K562 (cell line): ENCODE results near the gene ARHGAP12. TPM values are rescaled to one million over a fixed set of nuclear protein-coding genes. Genes with fewer than 3 reads are reported as not detected.
A peak's percentile ranks its signal among the peaks of the same experiment; 100 is the strongest.

ENCODE experiments used
- BMI1 ChIP-seq: fragments of 150-350 bp; IDR thresholded peaks from 2 replicates; pipeline ENCODE4 v1.6.1; 2014; ENCODE audit warnings: low read length
- DNMT1 ChIP-seq: fragments of 450-650 bp; IDR thresholded peaks from 2 replicates; pipeline ENCODE4 v1.6.1; 2016; ENCODE audit warnings: antibody characterized with exemption, mild to moderate bottlenecking
- EP400 ChIP-seq: fragments of 450-650 bp; IDR thresholded peaks from 2 replicates; pipeline ENCODE4 v1.6.1; 2017; ENCODE audit warnings: antibody characterized with exemption, mild to moderate bottlenecking, moderate library complexity
- ILK ChIP-seq: fragments of 450-650 bp; IDR thresholded peaks from 2 replicates; pipeline ENCODE4 v1.6.1; 2016; ENCODE audit warnings: missing genetic modification characterization, low read depth, mild to moderate bottlenecking, missing compliant biosample characterization, moderate library complexity, borderline replicate concordance
- NONO ChIP-seq, 2 experiments: fragments of 200-400 bp in 1 of 2; fragments of 450-650 bp in 1 of 2; formaldehyde crosslinking in 1 of 2; IDR thresholded peaks; 2 replicates each; pipeline ENCODE4 v1.6.1; 2017; ENCODE audit warnings: low read depth in 2 of 2, mild to moderate bottlenecking in 2 of 2, moderate library complexity in 2 of 2, low read length in 1 of 2
- NR2F6 ChIP-seq: fragments of 450-650 bp; formaldehyde crosslinking; IDR thresholded peaks from 2 replicates; pipeline ENCODE4 v1.4.0; 2020; ENCODE audit warnings: mild to moderate bottlenecking
- NR3C1 ChIP-seq: sonication (generic); formaldehyde crosslinking; IDR thresholded peaks from 2 replicates; pipeline ENCODE4 v1.8.1; 2022; ENCODE audit warnings: missing genetic modification reagents
- POLR2AphosphoS5 ChIP-seq: IDR thresholded peaks from 2 replicates; pipeline ENCODE4 v1.6.1; 2011; ENCODE audit warnings: mild to moderate bottlenecking, low read depth, low read length, moderate library complexity; ENCODE audit not compliant: control insufficient read depth, insufficient read depth
- SIN3B ChIP-seq: fragments of 450-650 bp; IDR thresholded peaks from 2 replicates; pipeline ENCODE4 v1.6.1; 2017; ENCODE audit warnings: low read depth, mild to moderate bottlenecking, moderate library complexity
- SMARCC2 ChIP-seq: fragments of 450-650 bp; IDR thresholded peaks from 2 replicates; pipeline ENCODE4 v1.6.1; 2017; ENCODE audit warnings: antibody characterized with exemption, moderate library complexity, mild to moderate bottlenecking, low read depth
- SRSF7 ChIP-seq: fragments of 200-400 bp; formaldehyde crosslinking; optimal IDR thresholded peaks from 2 replicates; pipeline ENCODE3; 2017; ENCODE audit warnings: mild to moderate bottlenecking, low read depth, low read length
- TAF7 ChIP-seq: fragments of 450-650 bp; IDR thresholded peaks from 2 replicates; pipeline ENCODE4 v1.6.1; 2016; ENCODE audit warnings: missing genetic modification characterization, missing compliant biosample characterization
- TRIM28 ChIP-seq: fragments of 450-650 bp; IDR thresholded peaks from 2 replicates; pipeline ENCODE4 v1.6.1; 2017
- TSC22D4 ChIP-seq: fragments of 450-650 bp; IDR thresholded peaks from 2 replicates; pipeline ENCODE4 v1.6.1; 2016; ENCODE audit warnings: missing genetic modification characterization, missing biosample characterization, control low read depth
- ZFP1 ChIP-seq: fragments of 450-650 bp; formaldehyde crosslinking; IDR thresholded peaks from 2 replicates; pipeline ENCODE4 v1.4.0; 2020; ENCODE audit warnings: mild to moderate bottlenecking, mixed read lengths
- ZNF586 ChIP-seq: fragments of 450-650 bp; formaldehyde crosslinking; conservative IDR thresholded peaks from 2 replicates; pipeline ENCODE4 v1.4.0; 2020; ENCODE audit warnings: mild to moderate bottlenecking, moderate library complexity
- polyA plus RNA-seq, 8 experiments: library from polyadenylated mRNA; depleted of rRNA in 4 of 8; stranded (reverse) in 5 of 8; unstranded in 3 of 8; fragments of >200 nt; fragmentation: Nextera tagmentation in 2 of 8; fragmentation: Illumina TruSeq in 1 of 8; extraction: Ambion mirVana in 2 of 8; extraction: Trizol in 1 of 8; gene quantifications; 2 replicates each; pipeline versions ENCODE4 v1.2.1 to v1.2.3, GENCODE V29; 2011 to 2014; ENCODE audit warnings: inconsistent platforms in 1 of 8, missing spikeins in 1 of 8
- total RNA-seq, 7 experiments: library from RNA; depleted of rRNA in 6 of 7; stranded (reverse); fragments of >200 nt in 6 of 7; fragmentation: Illumina TruSeq in 2 of 7; extraction: Trizol in 2 of 7; gene quantifications; 2 replicates each; pipeline versions ENCODE4 v1.2.1 to v1.2.3, GENCODE V29; 2011 to 2021; ENCODE audit warnings: low replicate concordance in 1 of 7
- TF ChIP-seq, protein P1 (sequence below): fragments of 250-450 bp; sonication (Bioruptor Pico); IDR thresholded peaks from 2 replicates; pipeline ENCODE4 v1.4.0; 2020
- TF ChIP-seq, protein P2 (sequence below): fragments of 450-650 bp; IDR thresholded peaks from 2 replicates; pipeline ENCODE4 v1.7.1; 2018; ENCODE audit warnings: mild to moderate bottlenecking, low read depth; ENCODE audit not compliant: partially characterized antibody
- TF ChIP-seq, protein P3 (sequence below): IDR thresholded peaks from 2 replicates; pipeline ENCODE4 v1.6.1; 2011; ENCODE audit warnings: borderline replicate concordance, low read depth, mild to moderate bottlenecking, moderate library complexity, low read length; ENCODE audit not compliant: insufficient read depth, poor library complexity, severe bottlenecking
- TF ChIP-seq, protein P4 (sequence below): IDR thresholded peaks from 2 replicates; pipeline ENCODE4 v1.6.1; 2011; ENCODE audit not compliant: insufficient read length; ENCODE audit errors: extremely low read depth
- TF ChIP-seq, protein P5 (sequence below), 2 experiments: fragments of 200-800 bp in 1 of 2; sonication (Bioruptor generic) in 1 of 2; sonication (generic) in 1 of 2; formaldehyde crosslinking in 1 of 2; IDR thresholded peaks in 1 of 2; conservative IDR thresholded peaks in 1 of 2; 2 replicates each; pipeline versions ENCODE4 v1.5.0 to v1.6.1; 2016 to 2020; ENCODE audit warnings: missing compliant biosample characterization in 1 of 2, missing genetic modification characterization in 1 of 2, missing genetic modification reagents in 1 of 2

ARHGAP12 gene
- total and polyA plus RNA-seq, 9 of the 15 experiments (the other 6 are each of a cell fraction or from before 2014, with no cell fraction given) = 4.4 to 18.7 (median 10.1) TPM

DNA sequence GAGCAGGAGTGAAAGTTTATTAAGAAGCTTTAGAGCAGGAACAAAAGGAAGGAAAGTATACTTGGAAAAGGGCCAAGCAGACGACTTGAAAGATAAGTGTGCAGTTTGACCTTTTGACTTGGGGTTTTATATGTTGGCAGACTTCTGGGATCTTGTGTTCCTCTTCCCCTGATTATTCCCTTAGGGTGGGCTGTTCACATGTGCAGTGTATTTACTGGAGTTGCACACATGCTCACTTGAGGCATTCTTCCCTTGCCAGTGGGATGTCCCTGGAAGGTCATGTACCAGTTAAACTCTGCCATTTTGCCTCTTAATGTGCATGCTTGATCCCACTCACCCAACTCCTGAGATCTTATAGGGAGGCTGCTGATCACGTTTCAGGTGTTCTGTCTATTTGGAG is 23.4 kb upstream of the ARHGAP12 start (continued):
- no peak; a peak in 1 of 4 replicates for TF ChIP-seq NONO (IDR thresholded peaks at IDR 0.05; ENCODE audit: low read depth in 2 of 2, low read length in 1 of 2)
- 0 out of 2 replicates have a peak, but pooled peaks have one; percentile 62 for TF ChIP-seq NR2F6 (CRISPR knock-in tag)
- TF ChIP-seq TSC22D4 = no peak
- no peak for TF ChIP-seq ZFP1
- TF ChIP-seq NR3C1 = no peak
- TF ChIP-seq, protein P1, sequence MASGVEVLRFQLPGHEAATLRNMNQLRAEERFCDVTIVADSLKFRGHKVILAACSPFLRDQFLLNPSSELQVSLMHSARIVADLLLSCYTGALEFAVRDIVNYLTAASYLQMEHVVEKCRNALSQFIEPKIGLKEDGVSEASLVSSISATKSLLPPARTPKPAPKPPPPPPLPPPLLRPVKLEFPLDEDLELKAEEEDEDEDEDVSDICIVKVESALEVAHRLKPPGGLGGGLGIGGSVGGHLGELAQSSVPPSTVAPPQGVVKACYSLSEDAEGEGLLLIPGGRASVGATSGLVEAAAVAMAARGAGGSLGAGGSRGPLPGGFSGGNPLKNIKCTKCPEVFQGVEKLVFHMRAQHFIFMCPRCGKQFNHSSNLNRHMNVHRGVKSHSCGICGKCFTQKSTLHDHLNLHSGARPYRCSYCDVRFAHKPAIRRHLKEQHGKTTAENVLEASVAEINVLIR (CRISPR knock-in tag) = no peak
- TF ChIP-seq DNMT1 = no peak
- peak; percentile 64; the same call in 1 of the 2 replicates for TF ChIP-seq SMARCC2
- TF ChIP-seq, protein P2, sequence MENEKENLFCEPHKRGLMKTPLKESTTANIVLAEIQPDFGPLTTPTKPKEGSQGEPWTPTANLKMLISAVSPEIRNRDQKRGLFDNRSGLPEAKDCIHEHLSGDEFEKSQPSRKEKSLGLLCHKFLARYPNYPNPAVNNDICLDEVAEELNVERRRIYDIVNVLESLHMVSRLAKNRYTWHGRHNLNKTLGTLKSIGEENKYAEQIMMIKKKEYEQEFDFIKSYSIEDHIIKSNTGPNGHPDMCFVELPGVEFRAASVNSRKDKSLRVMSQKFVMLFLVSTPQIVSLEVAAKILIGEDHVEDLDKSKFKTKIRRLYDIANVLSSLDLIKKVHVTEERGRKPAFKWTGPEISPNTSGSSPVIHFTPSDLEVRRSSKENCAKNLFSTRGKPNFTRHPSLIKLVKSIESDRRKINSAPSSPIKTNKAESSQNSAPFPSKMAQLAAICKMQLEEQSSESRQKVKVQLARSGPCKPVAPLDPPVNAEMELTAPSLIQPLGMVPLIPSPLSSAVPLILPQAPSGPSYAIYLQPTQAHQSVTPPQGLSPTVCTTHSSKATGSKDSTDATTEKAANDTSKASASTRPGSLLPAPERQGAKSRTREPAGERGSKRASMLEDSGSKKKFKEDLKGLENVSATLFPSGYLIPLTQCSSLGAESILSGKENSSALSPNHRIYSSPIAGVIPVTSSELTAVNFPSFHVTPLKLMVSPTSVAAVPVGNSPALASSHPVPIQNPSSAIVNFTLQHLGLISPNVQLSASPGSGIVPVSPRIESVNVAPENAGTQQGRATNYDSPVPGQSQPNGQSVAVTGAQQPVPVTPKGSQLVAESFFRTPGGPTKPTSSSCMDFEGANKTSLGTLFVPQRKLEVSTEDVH = no peak
- TF ChIP-seq, protein P3, sequence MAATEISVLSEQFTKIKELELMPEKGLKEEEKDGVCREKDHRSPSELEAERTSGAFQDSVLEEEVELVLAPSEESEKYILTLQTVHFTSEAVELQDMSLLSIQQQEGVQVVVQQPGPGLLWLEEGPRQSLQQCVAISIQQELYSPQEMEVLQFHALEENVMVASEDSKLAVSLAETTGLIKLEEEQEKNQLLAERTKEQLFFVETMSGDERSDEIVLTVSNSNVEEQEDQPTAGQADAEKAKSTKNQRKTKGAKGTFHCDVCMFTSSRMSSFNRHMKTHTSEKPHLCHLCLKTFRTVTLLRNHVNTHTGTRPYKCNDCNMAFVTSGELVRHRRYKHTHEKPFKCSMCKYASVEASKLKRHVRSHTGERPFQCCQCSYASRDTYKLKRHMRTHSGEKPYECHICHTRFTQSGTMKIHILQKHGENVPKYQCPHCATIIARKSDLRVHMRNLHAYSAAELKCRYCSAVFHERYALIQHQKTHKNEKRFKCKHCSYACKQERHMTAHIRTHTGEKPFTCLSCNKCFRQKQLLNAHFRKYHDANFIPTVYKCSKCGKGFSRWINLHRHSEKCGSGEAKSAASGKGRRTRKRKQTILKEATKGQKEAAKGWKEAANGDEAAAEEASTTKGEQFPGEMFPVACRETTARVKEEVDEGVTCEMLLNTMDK = no peak
- TF ChIP-seq ZNF586 (CRISPR knock-in tag) = no peak
- TF ChIP-seq TAF7 (tag) = no peak
- no peak for TF ChIP-seq BMI1
- no peak for TF ChIP-seq TRIM28
- no peak for TF ChIP-seq SRSF7
- TF ChIP-seq SIN3B = no peak
- TF ChIP-seq POLR2AphosphoS5 = peak; percentile 74
- TF ChIP-seq, protein P4, sequence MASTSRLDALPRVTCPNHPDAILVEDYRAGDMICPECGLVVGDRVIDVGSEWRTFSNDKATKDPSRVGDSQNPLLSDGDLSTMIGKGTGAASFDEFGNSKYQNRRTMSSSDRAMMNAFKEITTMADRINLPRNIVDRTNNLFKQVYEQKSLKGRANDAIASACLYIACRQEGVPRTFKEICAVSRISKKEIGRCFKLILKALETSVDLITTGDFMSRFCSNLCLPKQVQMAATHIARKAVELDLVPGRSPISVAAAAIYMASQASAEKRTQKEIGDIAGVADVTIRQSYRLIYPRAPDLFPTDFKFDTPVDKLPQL = no peak
- no peak for TF ChIP-seq EP400
- TF ChIP-seq, protein P5, sequence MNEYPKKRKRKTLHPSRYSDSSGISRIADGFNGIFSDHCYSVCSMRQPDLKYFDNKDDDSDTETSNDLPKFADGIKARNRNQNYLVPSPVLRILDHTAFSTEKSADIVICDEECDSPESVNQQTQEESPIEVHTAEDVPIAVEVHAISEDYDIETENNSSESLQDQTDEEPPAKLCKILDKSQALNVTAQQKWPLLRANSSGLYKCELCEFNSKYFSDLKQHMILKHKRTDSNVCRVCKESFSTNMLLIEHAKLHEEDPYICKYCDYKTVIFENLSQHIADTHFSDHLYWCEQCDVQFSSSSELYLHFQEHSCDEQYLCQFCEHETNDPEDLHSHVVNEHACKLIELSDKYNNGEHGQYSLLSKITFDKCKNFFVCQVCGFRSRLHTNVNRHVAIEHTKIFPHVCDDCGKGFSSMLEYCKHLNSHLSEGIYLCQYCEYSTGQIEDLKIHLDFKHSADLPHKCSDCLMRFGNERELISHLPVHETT (CRISPR knock-in tag; conservative IDR thresholded peaks at IDR 0.05 in 1 of 2, IDR thresholded peaks at IDR 0.05 in 1 of 2) = no peak; a peak in 1 of 4 replicates
- TF ChIP-seq ILK (tag) = no peak
